ENCODE results near the gene ZMYND19.

The ZMYND19 gene

GRCh38 chr9:137583347-137583746, 7.0 kb downstream of the ZMYND19 start:
- CTCF ChIA-PET: interaction anchor here (0.6 to 6.2 kb wide), 2 partner anchors 6 to 84 kb away, joined by 4 to 48 read pairs; partner anchors contain the start of gene ZMYND19

GRCh38 chr9:137582286-137582860, 7.9 kb downstream of the ZMYND19 start:
- CTCF ChIA-PET: interaction anchor here (0.6 to 6.2 kb wide), 5 partner anchors 7 to 210 kb away, joined by 3 to 48 read pairs (median 4); partner anchors contain the start of gene ZMYND19
- DNase-seq (ENCODE audit: low spot score): no peak
- POLR2A ChIA-PET (ENCODE audit: low non-redundant PET): no interaction called here
- peak; percentile 34 for TF ChIP-seq CTCF (conservative IDR thresholded peaks at IDR 0.05; ENCODE audit: low read depth)
- peak overlapping the region; percentile 85 for H3K27ac ChIP-seq

More at GRCh38 chr9:137583347-137583746, 7.0 kb downstream of the ZMYND19 start:
- no peak for DNase-seq (ENCODE audit: low spot score)
- TF ChIP-seq CTCF (conservative IDR thresholded peaks at IDR 0.05; ENCODE audit: low read depth): no peak
- POLR2A ChIA-PET (ENCODE audit: low non-redundant PET): no interaction called here
- H3K27ac ChIP-seq: peak overlapping the region; percentile 85

GRCh38 chr9:137581361-137582285, 8.7 kb downstream of the ZMYND19 start:
- TF ChIP-seq CTCF (conservative IDR thresholded peaks at IDR 0.05; ENCODE audit: low read depth): no peak
- POLR2A ChIA-PET (ENCODE audit: low non-redundant PET): interaction anchor here (0.5 to 0.7 kb wide), 3 partner anchors 8 to 96 kb away, joined by 3 to 11 read pairs (median 5); no protein-coding TSS in a partner anchor
- no peak for DNase-seq (ENCODE audit: low spot score)
- CTCF ChIA-PET: interaction anchor here (0.7 to 6.2 kb wide), 3 partner anchors 8 to 26 kb away, joined by 4 to 48 read pairs (median 5); partner anchors contain the start of gene ZMYND19
- peak overlapping the region; percentile 85 for H3K27ac ChIP-seq

GRCh38 chr9:137580954-137581322, 9.4 kb downstream of the ZMYND19 start:
- H3K27ac ChIP-seq: peak overlapping the region; percentile 85
- CTCF ChIA-PET: interaction anchor here (0.5 to 6.2 kb wide), 3 partner anchors 9 to 108 kb away, joined by 3 to 48 read pairs (median 3); partner anchors contain the start of gene ZMYND19
- no peak for DNase-seq (ENCODE audit: low spot score)
- POLR2A ChIA-PET (ENCODE audit: low non-redundant PET): interaction anchor here (0.5 to 0.7 kb wide), 2 partner anchors 8 to 16 kb away, joined by 5 to 11 read pairs; no protein-coding TSS in a partner anchor
- TF ChIP-seq CTCF (conservative IDR thresholded peaks at IDR 0.05; ENCODE audit: low read depth): no peak

GRCh38 chr9:137580209-137580953, 9.9 kb downstream of the ZMYND19 start:
- DNase-seq (ENCODE audit: low spot score): no peak
- CTCF ChIA-PET: interaction anchor here (0.5 to 6.2 kb wide), 6 partner anchors 9 to 376 kb away, joined by 3 to 48 read pairs (median 3); partner anchors contain the start of gene ZMYND19
- POLR2A ChIA-PET (ENCODE audit: low non-redundant PET): interaction anchor here (0.5 to 1.6 kb wide), 3 partner anchors 8 to 16 kb away, joined by 5 to 11 read pairs (median 10); no protein-coding TSS in a partner anchor
- TF ChIP-seq CTCF (conservative IDR thresholded peaks at IDR 0.05; ENCODE audit: low read depth): no peak
- H3K27ac ChIP-seq: peak overlapping the region; percentile 85
